Peyer's patch (tissue), 4 donors: ENCODE results near the gene CKAP2L. TPM values are rescaled to one million over a fixed set of nuclear protein-coding genes. Genes with fewer than 3 reads are reported as not detected.

Experiments
- DNase-seq, 3 donors: peaks; one replicate each; pipeline ENCODE4 v3.0.0-alpha.2; 2017 to 2019
- H3K27ac ChIP-seq, 4 donors: fragments of 200-600 bp; sonication (generic); one replicate each; pipeline ENCODE4 v1.5.1; 2016 to 2019
- H3K27me3 ChIP-seq, 2 donors: fragments of 200-600 bp; sonication (generic); one replicate each; pipeline ENCODE4 v1.5.1; 2019
- H3K36me3 ChIP-seq, 3 donors: fragments of 200-600 bp; sonication (generic); one replicate each; pipeline ENCODE4 v1.5.1; 2016 to 2019
- H3K4me1 ChIP-seq, 4 donors: fragments of 200-600 bp; sonication (generic); one replicate each; pipeline ENCODE4 v1.5.1; 2016 to 2019
- H3K4me3 ChIP-seq, 4 donors: fragments of 200-600 bp; sonication (generic); 1 replicate in 3 of 4; 2 replicates in 1 of 4; pipeline ENCODE4 v1.5.1; 2016 to 2019; ENCODE audit warnings: mild to moderate bottlenecking in 1 of 4
- H3K9me3 ChIP-seq, 4 donors: fragments of 200-600 bp; sonication (generic); one replicate each; pipeline ENCODE4 v1.5.1; 2016 to 2019; ENCODE audit warnings: mild to moderate bottlenecking in 1 of 4
- POLR2A ChIP-seq, 2 donors: fragments of 450-650 bp; IDR thresholded peaks; one replicate each; pipeline ENCODE4 v1.5.1; 2017; ENCODE audit warnings: antibody characterized with exemption in 2 of 2, mild to moderate bottlenecking in 2 of 2, moderate library complexity in 2 of 2
- total RNA-seq, 4 donors: library from RNA; depleted of rRNA; stranded (reverse); fragments of >200 nt; gene quantifications; one replicate each; pipeline ENCODE4 v1.1.0, GENCODE V29; 2016
- TF ChIP-seq, protein P1 (sequence below), 6 experiments: fragments of 450-650 bp in 4 of 6; fragments of 200-600 bp in 2 of 6; sonication (generic) in 1 of 6; IDR thresholded peaks; one replicate each; pipeline ENCODE4 v1.5.1; 2017 to 2019; ENCODE audit warnings: antibody characterized with exemption in 6 of 6, mild to moderate bottlenecking in 3 of 6, moderate library complexity in 1 of 6

Gene CKAP2L
- total RNA-seq, 4 donors from 2014 or later: 0.54 to 19.0 (median 1.3) TPM

DNA sequence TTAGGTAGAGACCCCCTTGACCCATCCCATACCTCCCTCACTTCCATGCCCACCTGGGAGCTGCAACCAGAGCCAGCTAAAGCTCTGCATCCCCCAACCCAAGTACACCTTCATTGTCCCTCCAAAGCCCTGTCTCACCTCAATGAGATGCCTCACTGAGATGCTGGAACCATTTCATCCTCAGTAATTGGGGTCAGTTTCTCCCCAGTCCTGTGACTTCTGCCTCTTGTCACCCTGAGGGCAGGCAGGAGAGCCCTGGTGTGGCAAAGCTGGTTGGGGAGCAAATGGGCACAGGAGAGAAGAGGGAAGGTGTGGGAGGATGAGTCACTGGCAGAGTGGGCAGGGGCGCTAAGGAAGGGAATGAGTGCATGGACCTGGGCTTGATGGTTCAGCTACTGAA lies 71.5 kb downstream of the CKAP2L start:
- TF ChIP-seq, protein P1, sequence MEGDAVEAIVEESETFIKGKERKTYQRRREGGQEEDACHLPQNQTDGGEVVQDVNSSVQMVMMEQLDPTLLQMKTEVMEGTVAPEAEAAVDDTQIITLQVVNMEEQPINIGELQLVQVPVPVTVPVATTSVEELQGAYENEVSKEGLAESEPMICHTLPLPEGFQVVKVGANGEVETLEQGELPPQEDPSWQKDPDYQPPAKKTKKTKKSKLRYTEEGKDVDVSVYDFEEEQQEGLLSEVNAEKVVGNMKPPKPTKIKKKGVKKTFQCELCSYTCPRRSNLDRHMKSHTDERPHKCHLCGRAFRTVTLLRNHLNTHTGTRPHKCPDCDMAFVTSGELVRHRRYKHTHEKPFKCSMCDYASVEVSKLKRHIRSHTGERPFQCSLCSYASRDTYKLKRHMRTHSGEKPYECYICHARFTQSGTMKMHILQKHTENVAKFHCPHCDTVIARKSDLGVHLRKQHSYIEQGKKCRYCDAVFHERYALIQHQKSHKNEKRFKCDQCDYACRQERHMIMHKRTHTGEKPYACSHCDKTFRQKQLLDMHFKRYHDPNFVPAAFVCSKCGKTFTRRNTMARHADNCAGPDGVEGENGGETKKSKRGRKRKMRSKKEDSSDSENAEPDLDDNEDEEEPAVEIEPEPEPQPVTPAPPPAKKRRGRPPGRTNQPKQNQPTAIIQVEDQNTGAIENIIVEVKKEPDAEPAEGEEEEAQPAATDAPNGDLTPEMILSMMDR (IDR thresholded peaks at IDR 0.05): no peak
- TF ChIP-seq POLR2A (IDR thresholded peaks at IDR 0.05): no peak
- Histone ChIP-seq H3K27ac (peak overlapping the region in 2 of 4 donors; percentile 40 to 73), H3K9me3 (no peaks in the 10 kb centered on the region), H3K36me3 (no peaks in the 10 kb centered on the region), H3K4me1 (peaks cover 0 to 22% (median 3%) of the 10 kb centered on the region in 4 donors), H3K4me3 (no peak overlapping the region), H3K27me3 (no peaks in the 10 kb centered on the region)
- DNase-seq: peak in 1 of 3 donors; percentile 36

DNA sequence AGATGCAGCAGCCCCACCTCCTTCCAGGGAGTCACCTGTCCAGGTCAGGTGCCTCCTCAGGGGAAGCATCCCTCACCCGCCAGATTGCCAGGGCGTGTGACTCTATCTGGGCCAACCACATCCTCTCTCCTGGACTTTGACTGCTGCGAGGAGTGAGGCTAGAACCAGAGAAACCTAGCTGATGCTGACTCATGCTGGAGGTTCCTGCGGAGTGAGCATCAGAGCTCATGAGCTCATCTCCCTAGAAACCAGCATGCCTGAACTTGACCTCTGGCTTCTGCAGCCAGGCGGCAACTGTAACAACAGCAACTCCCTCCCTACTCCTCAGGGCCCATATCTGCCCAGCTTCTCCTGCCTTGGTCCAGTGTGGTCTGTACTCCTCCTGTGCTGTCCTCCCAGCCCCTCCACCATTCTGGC lies 71.9 kb downstream of the CKAP2L start:
- Histone ChIP-seq H3K9me3 (no peaks in the 10 kb centered on the region), H3K36me3 (no peaks in the 10 kb centered on the region), H3K4me3 (no peak overlapping the region), H3K27ac (peak overlapping the region in 2 of 4 donors; percentile 40 to 73), H3K4me1 (peaks cover 0 to 22% (median 3%) of the 10 kb centered on the region in 4 donors), H3K27me3 (no peaks in the 10 kb centered on the region)
- DNase-seq: peak; percentile 29 to 91 (median 85)
- no peak for TF ChIP-seq POLR2A (IDR thresholded peaks at IDR 0.05)
- TF ChIP-seq, protein P1 (IDR thresholded peaks at IDR 0.05): peak in 1 of 6 experiments; percentile 18

DNA sequence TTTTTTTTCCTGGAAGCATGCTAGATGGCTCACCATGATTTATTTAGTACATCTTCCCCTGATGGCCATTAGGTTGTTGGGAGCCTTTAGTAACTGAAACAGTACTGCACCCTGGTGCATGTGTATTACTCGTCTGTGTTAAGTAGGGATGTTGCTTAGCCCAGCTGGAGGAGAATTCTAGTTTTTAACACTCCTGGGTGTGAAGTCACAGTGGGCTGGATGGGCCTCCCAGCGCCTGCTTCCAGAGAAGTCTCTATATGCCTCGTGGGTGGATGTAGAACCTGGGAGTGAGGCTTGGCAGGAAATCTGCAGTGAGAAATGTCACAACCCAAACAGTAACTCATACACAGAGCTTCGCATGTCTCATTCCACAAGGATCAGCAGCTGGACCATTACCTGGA lies 72.5 kb downstream of the CKAP2L start:
- Histone ChIP-seq H3K4me3 (no peak overlapping the region), H3K9me3 (no peaks in the 10 kb centered on the region), H3K27me3 (no peaks in the 10 kb centered on the region), H3K36me3 (no peaks in the 10 kb centered on the region), H3K27ac (peak overlapping the region in 3 of 4 donors; percentile 36 to 73 (median 39)), H3K4me1 (peaks cover 0 to 22% (median 3%) of the 10 kb centered on the region in 4 donors)
- peak in 1 of 3 donors; percentile 32 for DNase-seq
- TF ChIP-seq, protein P1 (IDR thresholded peaks at IDR 0.05): no peak
- TF ChIP-seq POLR2A (IDR thresholded peaks at IDR 0.05): no peak

DNA sequence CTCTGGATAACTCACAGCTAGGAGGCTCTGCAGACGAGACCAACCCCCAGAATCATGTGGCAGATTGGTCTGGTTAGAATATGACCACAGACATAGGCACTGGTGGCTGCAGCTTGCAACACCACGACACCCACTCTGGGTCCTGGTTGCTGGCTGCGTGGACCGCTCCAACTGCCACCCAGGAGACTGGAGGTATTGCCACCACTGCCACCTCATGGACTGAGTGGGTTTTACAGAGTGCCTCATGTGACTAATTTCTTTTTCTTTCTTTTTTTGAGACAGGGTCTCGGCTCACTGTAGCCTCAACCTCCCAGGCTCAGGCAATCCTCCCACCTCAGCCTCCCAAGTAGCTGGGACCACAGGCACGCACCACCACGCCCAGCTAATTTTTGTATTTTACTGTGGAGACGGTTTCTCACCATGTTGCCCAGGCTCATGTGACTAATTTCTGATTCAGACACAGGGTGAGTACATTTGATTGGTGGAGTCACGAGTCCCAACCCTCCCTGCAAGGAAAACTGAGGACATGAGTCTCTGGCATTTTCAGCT lies 73.5 kb downstream of the CKAP2L start:
- Histone ChIP-seq H3K27me3 (no peaks in the 10 kb centered on the region), H3K9me3 (no peaks in the 10 kb centered on the region), H3K4me3 (peak overlapping the region in 2 of 4 donors; percentile 5 to 37), H3K27ac (peak overlapping the region in 3 of 4 donors; percentile 8 to 32 (median 29)), H3K4me1 (peaks cover 0 to 22% (median 3%) of the 10 kb centered on the region in 4 donors), H3K36me3 (no peaks in the 10 kb centered on the region)
- DNase-seq: peak; percentile 65 to 87 (median 74)
- TF ChIP-seq POLR2A (IDR thresholded peaks at IDR 0.05): no peak
- TF ChIP-seq, protein P1 (IDR thresholded peaks at IDR 0.05): peak; percentile 55 to 91 (median 74)

DNA sequence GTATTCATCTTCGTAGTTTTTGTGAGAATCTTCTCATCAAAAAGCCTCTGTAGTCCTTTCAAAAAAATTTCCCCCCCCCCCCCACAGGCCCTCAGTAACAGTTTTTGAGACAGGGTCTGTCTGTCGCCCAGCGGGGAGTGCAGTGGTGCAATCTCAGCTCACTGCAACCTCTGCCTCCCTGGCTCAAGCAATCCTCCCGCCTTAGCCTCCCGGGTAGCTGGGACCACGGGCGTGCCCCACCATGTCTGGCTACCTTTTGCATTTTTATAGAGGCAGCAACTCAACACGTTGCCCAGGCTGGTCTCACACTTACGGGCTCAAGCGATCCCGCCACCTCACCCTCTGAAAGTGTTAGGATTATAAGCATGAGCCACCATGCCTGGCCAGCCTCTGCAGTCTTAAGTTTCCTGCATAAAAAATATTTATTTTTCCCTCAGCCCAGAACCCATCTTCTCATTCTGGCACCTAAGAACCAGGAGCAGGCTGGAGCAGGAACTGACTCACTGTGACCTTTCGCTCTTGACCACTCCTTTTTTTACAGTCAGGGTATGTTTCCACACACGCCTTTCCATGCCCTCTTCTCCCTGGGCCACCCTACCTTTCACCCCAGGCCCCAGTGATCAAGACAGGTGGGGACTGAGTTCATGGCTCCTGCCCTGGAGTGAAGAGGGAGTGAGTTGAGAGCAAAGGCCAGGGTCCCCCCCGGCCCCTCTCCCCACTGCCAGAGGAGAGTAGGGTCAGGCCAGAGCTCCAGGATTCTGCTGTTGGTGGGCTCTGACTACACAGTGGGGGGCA lies 76.1 kb downstream of the CKAP2L start:
- H3K27me3 ChIP-seq: no peaks in the 10 kb centered on the region
- TF ChIP-seq, protein P1 (IDR thresholded peaks at IDR 0.05): no peak
- no peak for TF ChIP-seq POLR2A (IDR thresholded peaks at IDR 0.05)
- H3K27ac ChIP-seq: peak overlapping the region in 1 of 4 donors; percentile 29
- no peaks in the 10 kb centered on the region for H3K36me3 ChIP-seq
- peak in 1 of 3 donors; percentile 58 for DNase-seq
- H3K4me3 ChIP-seq: no peak overlapping the region
- H3K9me3 ChIP-seq: no peaks in the 10 kb centered on the region
- H3K4me1 ChIP-seq: peaks cover 0 to 22% (median 3%) of the 10 kb centered on the region in 4 donors
